NCI-H146 treated with DMSO at 0.1 percent for 48 hours (cell line): ENCODE data around the gene MALRD1.
"Not testable (repeated sequence)": the region's sequence is repeated elsewhere in the genome, so short reads cannot be mapped to it uniquely, and the experiment has no call there.

Experiments
- DNase-seq: peaks from one replicate; lab custom pipeline; 2025; ENCODE audit not compliant: unreplicated experiment; lab: John Stamatoyannopoulos, UW

The MALRD1 gene

GRCh38 chr10:19750972-19751371 lies 702.4 kb downstream of the MALRD1 start:
- DNase-seq, result no peak

- no peak for DNase-seq
Measured at GRCh38 chr10:19756919-19757318, 708.3 kb downstream of the MALRD1 start.

DNA sequence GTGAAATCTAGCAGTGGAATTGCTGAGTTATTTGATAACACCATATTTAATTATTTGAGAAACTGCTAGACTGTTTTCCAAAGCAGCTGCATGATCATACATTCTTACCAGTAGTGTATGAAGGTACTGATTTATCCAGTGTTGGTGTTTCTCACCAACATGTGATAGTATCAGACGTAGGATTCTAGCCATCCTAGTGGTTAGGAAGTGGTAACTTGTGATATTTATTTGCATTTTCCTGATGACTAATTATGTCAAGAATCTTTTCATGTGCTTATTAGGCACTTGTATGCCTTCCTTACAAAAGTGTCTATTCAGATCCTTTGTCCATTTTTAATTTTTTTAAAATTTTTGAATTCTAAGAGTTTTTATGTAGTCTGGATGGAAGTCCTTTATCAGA lies 713.4 kb downstream of the MALRD1 start:
- DNase-seq, result no peak

GRCh38 chr10:19764111-19764510 lies 715.5 kb downstream of the MALRD1 start:
- DNase-seq, result no peak

- no peak for DNase-seq
Measured at GRCh38 chr10:19767876-19768275, 719.3 kb downstream of the MALRD1 start.

DNA sequence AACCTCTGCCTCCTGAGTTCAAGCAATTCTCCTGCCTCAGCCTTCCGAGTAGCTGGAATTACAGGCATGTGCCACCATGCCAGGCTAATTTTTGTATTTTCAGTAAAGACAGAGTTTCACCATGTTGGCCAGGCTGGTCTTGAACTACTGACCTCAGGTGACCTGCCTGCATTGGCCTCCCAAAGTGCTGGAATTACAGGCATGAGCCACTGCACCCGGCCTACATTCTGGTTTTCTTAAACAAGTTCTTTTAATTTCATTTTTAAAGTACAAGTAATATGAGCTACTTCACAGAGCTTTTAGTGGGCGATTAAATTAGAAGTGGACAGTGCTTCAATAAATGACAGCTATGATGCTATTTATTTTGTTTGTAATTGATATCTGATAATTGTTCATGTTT lies 721.2 kb downstream of the MALRD1 start:
- DNase-seq, result not testable (repeated sequence)

DNA sequence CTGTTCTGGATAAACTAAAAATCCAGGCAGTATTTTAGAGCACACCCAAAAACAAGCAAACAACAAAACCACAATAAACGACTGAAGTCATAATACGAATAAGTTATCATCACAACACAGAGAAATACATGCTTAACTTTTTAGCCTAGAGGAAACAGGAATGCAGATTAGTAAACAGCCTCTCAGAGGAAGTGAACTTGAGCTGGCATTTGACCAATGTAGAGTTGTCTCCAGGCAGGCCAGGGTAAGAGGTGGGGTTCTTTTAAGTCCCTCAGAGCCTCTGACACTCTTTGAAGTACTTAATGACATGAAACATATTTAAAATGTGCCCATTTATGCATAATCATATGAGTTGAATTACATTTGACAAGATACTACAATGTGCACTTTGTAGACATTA lies 724.4 kb downstream of the MALRD1 start:
- DNase-seq, result no peak

DNA sequence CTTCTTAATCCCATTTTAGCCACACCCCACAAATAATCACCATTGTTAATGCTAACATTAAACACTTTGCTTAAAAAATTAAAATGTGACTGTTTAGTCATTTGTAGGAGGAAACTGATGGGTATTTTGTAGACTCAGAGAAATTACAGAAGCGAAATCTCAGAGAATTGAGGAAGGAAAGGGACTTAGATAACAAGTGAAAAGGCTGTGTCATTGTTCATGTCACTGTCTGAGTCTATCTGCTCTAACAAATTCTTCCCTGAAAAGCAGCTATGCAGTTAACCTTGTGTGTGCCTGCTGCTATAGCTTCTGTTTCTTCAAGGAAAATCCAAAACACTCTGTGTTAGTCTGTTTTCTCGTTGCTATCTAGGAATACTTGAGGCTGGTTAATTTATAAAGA lies 726.7 kb downstream of the MALRD1 start:
- no peak for DNase-seq

GRCh38 chr10:19777806-19778205 lies 729.2 kb downstream of the MALRD1 start:
- DNase-seq, result no peak

DNA sequence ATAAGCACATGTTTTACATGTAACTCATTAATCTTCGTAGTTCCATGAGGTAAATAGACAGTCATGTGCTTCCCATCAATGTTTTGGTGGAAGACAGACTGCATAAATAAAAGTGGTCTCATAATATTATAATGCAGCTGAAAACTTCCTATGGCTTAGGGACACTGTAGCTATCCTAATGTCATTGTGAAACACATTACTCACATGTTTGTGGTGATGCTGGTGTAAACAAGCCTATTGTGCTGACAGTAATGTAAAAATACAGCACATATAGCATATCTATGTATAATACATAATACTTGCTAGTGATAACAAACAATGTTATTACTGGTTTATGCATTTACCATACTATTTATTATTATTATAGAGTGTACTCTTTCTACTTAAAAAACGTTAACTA lies 730.4 kb downstream of the MALRD1 start:
- no peak for DNase-seq

GRCh38 chr10:19782430-19783089 lies 734.0 kb downstream of the MALRD1 start:
- no peak for DNase-seq

DNA sequence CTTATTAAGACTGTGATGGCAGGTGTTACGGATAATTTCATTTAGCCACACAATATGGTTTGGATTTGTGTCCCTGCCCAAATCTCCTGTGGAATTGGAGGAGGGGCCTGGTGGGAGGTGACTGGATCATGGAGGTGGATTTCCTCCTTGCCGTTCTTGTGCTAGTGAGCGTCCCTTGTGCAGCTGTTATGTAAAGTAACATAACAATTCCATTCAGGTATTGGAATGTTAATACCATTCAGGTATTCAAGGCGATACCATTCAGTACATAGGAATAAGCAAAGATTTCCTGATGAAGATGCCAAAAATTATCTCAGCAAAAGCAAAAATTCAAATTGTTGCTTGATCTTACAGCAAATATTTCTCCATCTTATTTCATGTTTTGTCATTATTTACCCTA lies 735.1 kb downstream of the MALRD1 start:
- DNase-seq, result no peak
